ENCODE results near the gene PDE12.

DNA sequence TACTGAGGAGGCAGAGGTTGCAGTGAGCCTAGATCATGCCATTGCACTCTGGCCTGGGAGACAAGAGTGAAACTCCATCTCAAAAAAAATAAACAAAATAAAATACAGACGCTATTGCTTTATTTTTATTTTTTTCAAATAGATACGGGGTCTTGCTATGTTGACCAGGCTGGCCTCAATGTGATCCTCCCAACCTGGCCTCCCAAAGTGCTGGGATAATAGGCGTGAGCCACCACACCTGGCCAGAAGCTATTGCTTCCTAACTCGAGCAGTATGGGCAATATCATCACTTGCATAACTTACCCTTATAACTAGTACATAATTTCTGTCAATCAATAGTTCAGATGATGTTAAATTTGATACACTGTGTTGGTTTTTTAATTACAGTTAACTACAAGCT lies 38.1 kb downstream of the PDE12 start:
- TF ChIP-seq, protein P1, sequence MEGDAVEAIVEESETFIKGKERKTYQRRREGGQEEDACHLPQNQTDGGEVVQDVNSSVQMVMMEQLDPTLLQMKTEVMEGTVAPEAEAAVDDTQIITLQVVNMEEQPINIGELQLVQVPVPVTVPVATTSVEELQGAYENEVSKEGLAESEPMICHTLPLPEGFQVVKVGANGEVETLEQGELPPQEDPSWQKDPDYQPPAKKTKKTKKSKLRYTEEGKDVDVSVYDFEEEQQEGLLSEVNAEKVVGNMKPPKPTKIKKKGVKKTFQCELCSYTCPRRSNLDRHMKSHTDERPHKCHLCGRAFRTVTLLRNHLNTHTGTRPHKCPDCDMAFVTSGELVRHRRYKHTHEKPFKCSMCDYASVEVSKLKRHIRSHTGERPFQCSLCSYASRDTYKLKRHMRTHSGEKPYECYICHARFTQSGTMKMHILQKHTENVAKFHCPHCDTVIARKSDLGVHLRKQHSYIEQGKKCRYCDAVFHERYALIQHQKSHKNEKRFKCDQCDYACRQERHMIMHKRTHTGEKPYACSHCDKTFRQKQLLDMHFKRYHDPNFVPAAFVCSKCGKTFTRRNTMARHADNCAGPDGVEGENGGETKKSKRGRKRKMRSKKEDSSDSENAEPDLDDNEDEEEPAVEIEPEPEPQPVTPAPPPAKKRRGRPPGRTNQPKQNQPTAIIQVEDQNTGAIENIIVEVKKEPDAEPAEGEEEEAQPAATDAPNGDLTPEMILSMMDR (IDR thresholded peaks at IDR 0.05; ENCODE audit: extremely low read depth in 1 of 2, insufficient read depth in 1 of 2, low read depth in 1 of 2, low read length in 2 of 2) = no peak
- TF ChIP-seq JUN (IDR thresholded peaks at IDR 0.05; ENCODE audit: borderline replicate concordance, insufficient read depth, insufficient read length, low read depth) = no peak
- no peak for TF ChIP-seq POLR2AphosphoS5 (IDR thresholded peaks at IDR 0.05; ENCODE audit: insufficient read depth, low read depth, low read length)
- TF ChIP-seq, protein P2, sequence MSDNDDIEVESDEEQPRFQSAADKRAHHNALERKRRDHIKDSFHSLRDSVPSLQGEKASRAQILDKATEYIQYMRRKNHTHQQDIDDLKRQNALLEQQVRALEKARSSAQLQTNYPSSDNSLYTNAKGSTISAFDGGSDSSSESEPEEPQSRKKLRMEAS (IDR thresholded peaks at IDR 0.05; ENCODE audit: insufficient read depth, insufficient read length) = no peak
- no peak for TF ChIP-seq POLR2A (IDR thresholded peaks at IDR 0.05; ENCODE audit: low read depth, low read length)
- no peak for TF ChIP-seq EZH2 (IDR thresholded peaks at IDR 0.05; ENCODE audit: borderline replicate concordance, low read depth, low read length, severe bottlenecking)
- TF ChIP-seq FOS (IDR thresholded peaks at IDR 0.05; ENCODE audit: borderline replicate concordance, insufficient read depth, low read length) = no peak
